SK-N-SH treated with all-trans-retinoic acid at 6 μM for 48 hours (cell line): ENCODE data around the gene OSTC.

Experiments used
- ARNTL ChIP-seq: fragments of 450-650 bp; formaldehyde crosslinking; IDR thresholded peaks from 2 replicates; pipeline ENCODE4 v1.5.0; 2020; ENCODE audit warnings: low read depth, mild to moderate bottlenecking, moderate library complexity, borderline replicate concordance
- GLIS3 ChIP-seq: fragments of 250-450 bp; sonication (Bioruptor Pico); IDR thresholded peaks from 2 replicates; pipeline ENCODE4 v1.5.0; 2020; ENCODE audit warnings: mild to moderate bottlenecking, moderate library complexity
- OSR1 ChIP-seq: fragments of 250-450 bp; sonication (Bioruptor Pico); IDR thresholded peaks from 2 replicates; pipeline ENCODE4 v1.8.0; 2022; ENCODE audit warnings: moderate library complexity, mild to moderate bottlenecking, inconsistent platforms
- PPARA ChIP-seq: fragments of 250-450 bp; sonication (Bioruptor Pico); IDR thresholded peaks from 2 replicates; pipeline ENCODE4 v1.5.0; 2020; ENCODE audit warnings: mild to moderate bottlenecking, borderline replicate concordance
- SNAI2 ChIP-seq: fragments of 250-450 bp; sonication (Bioruptor Pico); IDR thresholded peaks from 2 replicates; pipeline ENCODE4 v1.5.0; 2020; ENCODE audit warnings: mild to moderate bottlenecking, moderate library complexity
- TOX ChIP-seq: fragments of 250-450 bp; sonication (Bioruptor Pico); IDR thresholded peaks from 2 replicates; pipeline ENCODE4 v1.8.0; 2021; ENCODE audit warnings: mild to moderate bottlenecking, moderate library complexity, borderline replicate concordance
- ZC3H10 ChIP-seq: fragments of 250-450 bp; sonication (Bioruptor Pico); IDR thresholded peaks from 2 replicates; pipeline ENCODE4 v1.5.1; 2021; ENCODE audit warnings: mild to moderate bottlenecking, moderate library complexity
- ZFP3 ChIP-seq: fragments of 250-450 bp; sonication (Bioruptor Pico); IDR thresholded peaks from 2 replicates; pipeline ENCODE4 v1.5.0; 2020; ENCODE audit warnings: mild to moderate bottlenecking, moderate library complexity
- ZFP30 ChIP-seq: fragments of 450-650 bp; formaldehyde crosslinking; IDR thresholded peaks from 2 replicates; pipeline ENCODE4 v1.5.0; 2022; ENCODE audit warnings: mild to moderate bottlenecking, moderate library complexity
- ZNF565 ChIP-seq: fragments of 450-650 bp; formaldehyde crosslinking; conservative IDR thresholded peaks from 2 replicates; pipeline ENCODE4 v1.5.0; 2020; ENCODE audit warnings: low read depth, mild to moderate bottlenecking, moderate library complexity
- TF ChIP-seq, protein P1 (sequence below): fragments of 250-450 bp; sonication (Bioruptor Pico); IDR thresholded peaks from 2 replicates; pipeline ENCODE4 v1.5.1; 2020; ENCODE audit warnings: low read depth, mild to moderate bottlenecking, moderate library complexity
- TF ChIP-seq, protein P2 (sequence below): fragments of 250-450 bp; sonication (Bioruptor Pico); IDR thresholded peaks from 2 replicates; pipeline ENCODE4 v1.8.0; 2020; ENCODE audit warnings: mild to moderate bottlenecking, moderate library complexity, borderline replicate concordance
- TF ChIP-seq, protein P3 (sequence below): fragments of 250-450 bp; sonication (Bioruptor Pico); IDR thresholded peaks from 2 replicates; pipeline ENCODE4 v1.5.1; 2021; ENCODE audit warnings: mild to moderate bottlenecking, moderate library complexity

DNA sequence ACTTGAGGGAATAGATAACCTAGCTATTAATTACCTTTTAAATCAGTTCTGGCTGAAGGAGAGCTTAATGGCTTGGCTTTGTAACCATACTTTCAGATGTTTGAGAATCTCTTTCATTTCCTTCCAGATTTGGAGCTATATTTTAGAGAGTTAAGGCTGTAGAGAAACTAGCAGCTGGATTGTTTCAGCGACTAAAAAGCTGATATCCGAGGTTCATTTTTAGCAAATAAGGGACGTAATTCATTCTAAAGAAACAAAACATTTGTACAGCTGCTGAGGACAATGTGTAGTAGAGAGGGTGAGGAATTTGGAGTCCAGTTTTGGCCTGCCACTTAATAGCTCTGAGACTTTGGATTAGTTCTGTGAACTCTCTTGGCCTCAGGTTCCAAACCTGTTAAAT, 12.2 kb downstream of the OSTC start:
- TF ChIP-seq ZNF565 (CRISPR knock-in tag) (no peak), TOX (CRISPR knock-in tag) (no peak), GLIS3 (CRISPR knock-in tag) (no peak), OSR1 (no peak), ARNTL (no peak), ZC3H10 (CRISPR knock-in tag) (no peak), PPARA (no peak), ZFP30 (no peak), ZFP3 (CRISPR knock-in tag) (no peak), SNAI2 (CRISPR knock-in tag) (no peak)
- TF ChIP-seq, protein P1, sequence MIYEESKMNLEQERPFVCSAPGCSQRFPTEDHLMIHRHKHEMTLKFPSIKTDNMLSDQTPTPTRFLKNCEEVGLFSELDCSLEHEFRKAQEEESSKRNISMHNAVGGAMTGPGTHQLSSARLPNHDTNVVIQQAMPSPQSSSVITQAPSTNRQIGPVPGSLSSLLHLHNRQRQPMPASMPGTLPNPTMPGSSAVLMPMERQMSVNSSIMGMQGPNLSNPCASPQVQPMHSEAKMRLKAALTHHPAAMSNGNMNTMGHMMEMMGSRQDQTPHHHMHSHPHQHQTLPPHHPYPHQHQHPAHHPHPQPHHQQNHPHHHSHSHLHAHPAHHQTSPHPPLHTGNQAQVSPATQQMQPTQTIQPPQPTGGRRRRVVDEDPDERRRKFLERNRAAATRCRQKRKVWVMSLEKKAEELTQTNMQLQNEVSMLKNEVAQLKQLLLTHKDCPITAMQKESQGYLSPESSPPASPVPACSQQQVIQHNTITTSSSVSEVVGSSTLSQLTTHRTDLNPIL (CRISPR knock-in tag): no peak
- TF ChIP-seq, protein P2, sequence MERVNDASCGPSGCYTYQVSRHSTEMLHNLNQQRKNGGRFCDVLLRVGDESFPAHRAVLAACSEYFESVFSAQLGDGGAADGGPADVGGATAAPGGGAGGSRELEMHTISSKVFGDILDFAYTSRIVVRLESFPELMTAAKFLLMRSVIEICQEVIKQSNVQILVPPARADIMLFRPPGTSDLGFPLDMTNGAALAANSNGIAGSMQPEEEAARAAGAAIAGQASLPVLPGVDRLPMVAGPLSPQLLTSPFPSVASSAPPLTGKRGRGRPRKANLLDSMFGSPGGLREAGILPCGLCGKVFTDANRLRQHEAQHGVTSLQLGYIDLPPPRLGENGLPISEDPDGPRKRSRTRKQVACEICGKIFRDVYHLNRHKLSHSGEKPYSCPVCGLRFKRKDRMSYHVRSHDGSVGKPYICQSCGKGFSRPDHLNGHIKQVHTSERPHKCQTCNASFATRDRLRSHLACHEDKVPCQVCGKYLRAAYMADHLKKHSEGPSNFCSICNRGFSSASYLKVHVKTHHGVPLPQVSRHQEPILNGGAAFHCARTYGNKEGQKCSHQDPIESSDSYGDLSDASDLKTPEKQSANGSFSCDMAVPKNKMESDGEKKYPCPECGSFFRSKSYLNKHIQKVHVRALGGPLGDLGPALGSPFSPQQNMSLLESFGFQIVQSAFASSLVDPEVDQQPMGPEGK (CRISPR knock-in tag): no peak
- TF ChIP-seq, protein P3, sequence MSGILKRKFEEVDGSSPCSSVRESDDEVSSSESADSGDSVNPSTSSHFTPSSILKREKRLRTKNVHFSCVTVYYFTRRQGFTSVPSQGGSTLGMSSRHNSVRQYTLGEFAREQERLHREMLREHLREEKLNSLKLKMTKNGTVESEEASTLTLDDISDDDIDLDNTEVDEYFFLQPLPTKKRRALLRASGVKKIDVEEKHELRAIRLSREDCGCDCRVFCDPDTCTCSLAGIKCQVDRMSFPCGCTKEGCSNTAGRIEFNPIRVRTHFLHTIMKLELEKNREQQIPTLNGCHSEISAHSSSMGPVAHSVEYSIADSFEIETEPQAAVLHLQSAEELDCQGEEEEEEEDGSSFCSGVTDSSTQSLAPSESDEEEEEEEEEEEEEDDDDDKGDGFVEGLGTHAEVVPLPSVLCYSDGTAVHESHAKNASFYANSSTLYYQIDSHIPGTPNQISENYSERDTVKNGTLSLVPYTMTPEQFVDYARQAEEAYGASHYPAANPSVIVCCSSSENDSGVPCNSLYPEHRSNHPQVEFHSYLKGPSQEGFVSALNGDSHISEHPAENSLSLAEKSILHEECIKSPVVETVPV (CRISPR knock-in tag): no peak
